Vagina (tissue), 2 donors: ENCODE data around the gene TRIM47. TPM values are rescaled to one million over a fixed set of nuclear protein-coding genes. Genes with fewer than 3 reads are reported as not detected.

Experiments used
- DNase-seq, 2 donors: peaks; one replicate each; pipeline ENCODE4 v3.0.0-alpha.2; 2017; ENCODE audit errors: extremely low spot score in 2 of 2
- H3K27ac ChIP-seq: fragments of 200-600 bp; sonication (generic); one replicate; pipeline ENCODE4 v1.5.1; 2019
- H3K27me3 ChIP-seq: fragments of 200-600 bp; sonication (generic); one replicate; pipeline ENCODE4 v1.5.1; 2019
- H3K36me3 ChIP-seq, 2 donors: fragments of 200-600 bp; sonication (generic); one replicate each; pipeline ENCODE4 v1.5.1; 2017 to 2019
- H3K4me1 ChIP-seq: fragments of 200-600 bp; sonication (generic); one replicate; pipeline ENCODE4 v1.5.1; 2019
- H3K4me3 ChIP-seq, 2 donors: fragments of 200-600 bp; sonication (generic); 1 replicate in 1 of 2; 2 replicates in 1 of 2; pipeline ENCODE4 v1.5.1; 2016 to 2019
- H3K9me3 ChIP-seq: fragments of 200-600 bp; sonication (generic); one replicate; pipeline ENCODE4 v1.5.1; 2019
- POLR2A ChIP-seq, 2 donors: fragments of 450-650 bp; IDR thresholded peaks; one replicate each; pipeline ENCODE4 v1.6.1; 2017; ENCODE audit warnings: antibody characterized with exemption in 2 of 2, mild to moderate bottlenecking in 2 of 2, moderate library complexity in 2 of 2
- POLR2AphosphoS5 ChIP-seq, 2 donors: sonication (generic); formaldehyde crosslinking; IDR thresholded peaks; one replicate each; pipeline ENCODE4 v1.9.0; 2017; ENCODE audit warnings: antibody characterized with exemption in 2 of 2, mild to moderate bottlenecking in 2 of 2, low read depth in 1 of 2; ENCODE audit not compliant: insufficient read depth in 1 of 2
- intact Hi-C: fragments of 100-400 bp; cut with DNase I; formaldehyde crosslinking; loops from one replicate; pipeline ENCODE4 v1.15.1; 2023
- total RNA-seq: library from RNA; depleted of rRNA; stranded (reverse); fragments of >200 nt; gene quantifications from one replicate; pipeline ENCODE4 v1.2.3, GENCODE V29; 2016
- TF ChIP-seq, protein P1 (sequence below), 3 experiments: fragments of 450-650 bp in 2 of 3; fragments of 200-600 bp in 1 of 3; sonication (generic) in 1 of 3; IDR thresholded peaks; one replicate each; pipeline ENCODE4 v1.5.1; 2017 to 2019; ENCODE audit warnings: antibody characterized with exemption in 3 of 3, mild to moderate bottlenecking in 2 of 3, moderate library complexity in 2 of 3

TRIM47 gene
- total RNA-seq, 1 donor from 2014 or later = 63.3 TPM

DNA sequence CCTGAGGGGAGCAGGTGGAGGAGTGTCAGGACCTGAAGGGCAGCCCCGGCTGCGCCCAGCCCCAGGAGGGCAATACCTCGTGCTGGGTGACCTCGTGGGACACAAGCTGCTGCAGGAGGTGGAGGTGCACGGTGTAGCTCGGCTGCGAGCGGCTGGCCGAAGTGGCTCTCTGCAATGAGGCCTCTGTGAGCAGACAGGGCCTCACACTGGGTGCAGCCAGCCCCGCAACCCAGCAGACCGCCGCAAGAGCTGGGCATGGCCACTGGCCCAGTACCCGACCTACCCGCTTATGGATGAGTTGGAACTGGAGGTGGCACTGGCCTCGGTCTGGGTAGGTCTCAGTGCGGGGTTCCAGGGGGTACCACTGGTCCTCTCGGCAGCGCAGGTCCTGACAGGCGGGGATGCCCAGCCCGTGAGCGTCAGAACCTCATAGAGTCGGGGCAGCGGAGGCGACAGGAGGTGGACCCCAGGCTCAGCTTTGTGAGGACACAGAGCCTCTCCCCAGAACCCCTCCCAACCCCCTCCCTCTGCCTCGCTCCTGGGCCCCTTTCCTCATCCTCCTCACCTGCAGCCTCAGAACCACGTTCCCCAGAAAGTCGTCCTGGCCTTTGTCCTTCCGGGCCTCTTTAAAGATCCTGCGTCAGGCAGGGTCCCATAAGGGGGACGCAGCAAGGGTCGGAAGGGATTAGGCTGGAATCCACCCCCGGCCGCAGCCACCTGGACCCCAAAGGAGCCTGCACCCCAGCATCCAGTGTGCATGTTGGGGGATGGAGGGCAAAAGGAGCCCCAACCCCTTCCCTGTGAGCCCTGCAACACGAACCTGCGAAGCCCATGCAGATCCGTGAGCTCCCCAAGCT lies 38.2 kb downstream of the TRIM47 start:
- TF ChIP-seq, protein P1, sequence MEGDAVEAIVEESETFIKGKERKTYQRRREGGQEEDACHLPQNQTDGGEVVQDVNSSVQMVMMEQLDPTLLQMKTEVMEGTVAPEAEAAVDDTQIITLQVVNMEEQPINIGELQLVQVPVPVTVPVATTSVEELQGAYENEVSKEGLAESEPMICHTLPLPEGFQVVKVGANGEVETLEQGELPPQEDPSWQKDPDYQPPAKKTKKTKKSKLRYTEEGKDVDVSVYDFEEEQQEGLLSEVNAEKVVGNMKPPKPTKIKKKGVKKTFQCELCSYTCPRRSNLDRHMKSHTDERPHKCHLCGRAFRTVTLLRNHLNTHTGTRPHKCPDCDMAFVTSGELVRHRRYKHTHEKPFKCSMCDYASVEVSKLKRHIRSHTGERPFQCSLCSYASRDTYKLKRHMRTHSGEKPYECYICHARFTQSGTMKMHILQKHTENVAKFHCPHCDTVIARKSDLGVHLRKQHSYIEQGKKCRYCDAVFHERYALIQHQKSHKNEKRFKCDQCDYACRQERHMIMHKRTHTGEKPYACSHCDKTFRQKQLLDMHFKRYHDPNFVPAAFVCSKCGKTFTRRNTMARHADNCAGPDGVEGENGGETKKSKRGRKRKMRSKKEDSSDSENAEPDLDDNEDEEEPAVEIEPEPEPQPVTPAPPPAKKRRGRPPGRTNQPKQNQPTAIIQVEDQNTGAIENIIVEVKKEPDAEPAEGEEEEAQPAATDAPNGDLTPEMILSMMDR (IDR thresholded peaks at IDR 0.05) = no peak
- no peak for TF ChIP-seq POLR2AphosphoS5 (IDR thresholded peaks at IDR 0.05; ENCODE audit: insufficient read depth in 1 of 2, low read depth in 1 of 2)
- TF ChIP-seq POLR2A (IDR thresholded peaks at IDR 0.05) = no peak
- Histone ChIP-seq H3K9me3 (no peaks in the 10 kb centered on the region), H3K4me1 (peaks cover 10% of the 10 kb centered on the region), H3K27ac (no peak overlapping the region), H3K4me3 (no peak overlapping the region), H3K27me3 (no peaks in the 10 kb centered on the region), H3K36me3 (no peaks in the 10 kb centered on the region)
- DNase-seq = no peak
- intact Hi-C loops = no loop called here

- Histone ChIP-seq H3K27ac (no peak overlapping the region), H3K27me3 (no peaks in the 10 kb centered on the region), H3K9me3 (no peaks in the 10 kb centered on the region), H3K4me1 (no peaks in the 10 kb centered on the region), H3K36me3 (no peaks in the 10 kb centered on the region), H3K4me3 (no peak overlapping the region)
- no peak for DNase-seq
- intact Hi-C loops = no loop called here
- TF ChIP-seq, protein P1 (IDR thresholded peaks at IDR 0.05) = no peak
- TF ChIP-seq POLR2A (IDR thresholded peaks at IDR 0.05) (no peak), POLR2AphosphoS5 (IDR thresholded peaks at IDR 0.05; ENCODE audit: insufficient read depth in 1 of 2, low read depth in 1 of 2) (no peak)
These were observed 40.0 kb downstream of the TRIM47 start for GRCh38 chr17:75838410-75838809.

GRCh38 chr17:75837899-75838298 lies 40.5 kb downstream of the TRIM47 start:
- H3K27ac ChIP-seq = no peak overlapping the region
- TF ChIP-seq POLR2AphosphoS5 (IDR thresholded peaks at IDR 0.05; ENCODE audit: insufficient read depth in 1 of 2, low read depth in 1 of 2) (no peak), POLR2A (IDR thresholded peaks at IDR 0.05) (no peak)
- TF ChIP-seq, protein P1 (IDR thresholded peaks at IDR 0.05) = no peak
- intact Hi-C loops = no loop called here

DNA sequence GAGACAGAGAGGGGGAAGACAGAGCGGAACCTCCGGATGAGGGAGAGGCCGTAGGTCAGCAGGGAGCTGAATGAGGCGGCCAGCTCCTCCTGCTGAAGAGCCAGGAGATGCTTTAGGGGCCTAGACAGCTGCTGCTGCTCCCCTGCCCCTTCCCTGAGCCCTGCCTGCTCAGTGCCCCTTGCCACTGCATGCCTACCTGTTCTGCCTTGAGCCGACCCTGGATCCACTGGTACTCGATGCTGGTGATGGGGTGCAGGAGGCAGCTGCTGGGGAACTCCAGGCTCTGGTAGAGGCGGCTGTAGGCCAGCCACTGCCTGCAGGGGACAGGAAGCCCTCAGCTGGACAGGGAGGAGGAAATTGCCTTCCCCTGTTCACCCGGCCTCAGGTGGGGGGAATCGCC lies 41.8 kb downstream of the TRIM47 start:
- peaks cover 7% of the 10 kb centered on the region for H3K4me1 ChIP-seq
- no peak for DNase-seq
- intact Hi-C loops = no loop called here
- no peak for TF ChIP-seq POLR2A (IDR thresholded peaks at IDR 0.05)
- TF ChIP-seq, protein P1 (IDR thresholded peaks at IDR 0.05) = no peak
- TF ChIP-seq POLR2AphosphoS5 (IDR thresholded peaks at IDR 0.05; ENCODE audit: insufficient read depth in 1 of 2, low read depth in 1 of 2) = no peak
- no peaks in the 10 kb centered on the region for H3K27me3 ChIP-seq
- no peaks in the 10 kb centered on the region for H3K9me3 ChIP-seq
- H3K4me3 ChIP-seq = no peak overlapping the region
- H3K36me3 ChIP-seq = no peaks in the 10 kb centered on the region
- H3K27ac ChIP-seq = no peak overlapping the region

More at GRCh38 chr17:75837899-75838298, 40.5 kb downstream of the TRIM47 start:
- no peak for DNase-seq
- H3K4me3 ChIP-seq = no peak overlapping the region
- H3K9me3 ChIP-seq = no peaks in the 10 kb centered on the region
- H3K36me3 ChIP-seq = no peaks in the 10 kb centered on the region
- H3K4me1 ChIP-seq = peaks cover under 1% of the 10 kb centered on the region
- H3K27me3 ChIP-seq = no peaks in the 10 kb centered on the region

DNA sequence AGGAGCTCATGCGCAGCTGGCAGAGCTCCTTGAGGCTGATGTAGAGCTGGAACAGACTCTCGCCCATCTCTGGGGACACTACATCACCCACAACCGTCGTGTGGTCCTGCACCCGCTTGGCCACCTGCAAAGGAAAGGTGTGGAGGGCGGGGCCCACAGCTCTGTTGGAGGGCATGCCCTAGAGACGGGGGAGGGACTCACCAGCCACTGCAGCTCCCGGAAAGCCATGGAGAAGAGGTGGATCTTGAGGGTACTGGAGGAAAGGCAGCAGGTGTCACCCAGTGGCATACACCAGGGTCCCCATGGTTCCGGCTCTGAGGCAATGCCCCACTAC lies 42.8 kb downstream of the TRIM47 start:
- H3K27me3 ChIP-seq = no peaks in the 10 kb centered on the region
- H3K27ac ChIP-seq = no peak overlapping the region
- no peak overlapping the region for H3K4me3 ChIP-seq
- TF ChIP-seq POLR2A (IDR thresholded peaks at IDR 0.05) = no peak
- TF ChIP-seq POLR2AphosphoS5 (IDR thresholded peaks at IDR 0.05; ENCODE audit: insufficient read depth in 1 of 2, low read depth in 1 of 2) = no peak
- TF ChIP-seq, protein P1 (IDR thresholded peaks at IDR 0.05) = no peak
- intact Hi-C loops = no loop called here
- peaks cover 7% of the 10 kb centered on the region for H3K4me1 ChIP-seq
- H3K36me3 ChIP-seq = peaks cover 0 to 5% of the 10 kb centered on the region in 2 donors
- no peaks in the 10 kb centered on the region for H3K9me3 ChIP-seq
- DNase-seq = no peak
